ENCODE results near the gene FLT4. TPM values are rescaled to one million over a fixed set of nuclear protein-coding genes. Genes with fewer than 3 reads are reported as not detected.

Gene FLT4
- total RNA-seq, 1 experiment from 2014 or later: 6.3 TPM

DNA sequence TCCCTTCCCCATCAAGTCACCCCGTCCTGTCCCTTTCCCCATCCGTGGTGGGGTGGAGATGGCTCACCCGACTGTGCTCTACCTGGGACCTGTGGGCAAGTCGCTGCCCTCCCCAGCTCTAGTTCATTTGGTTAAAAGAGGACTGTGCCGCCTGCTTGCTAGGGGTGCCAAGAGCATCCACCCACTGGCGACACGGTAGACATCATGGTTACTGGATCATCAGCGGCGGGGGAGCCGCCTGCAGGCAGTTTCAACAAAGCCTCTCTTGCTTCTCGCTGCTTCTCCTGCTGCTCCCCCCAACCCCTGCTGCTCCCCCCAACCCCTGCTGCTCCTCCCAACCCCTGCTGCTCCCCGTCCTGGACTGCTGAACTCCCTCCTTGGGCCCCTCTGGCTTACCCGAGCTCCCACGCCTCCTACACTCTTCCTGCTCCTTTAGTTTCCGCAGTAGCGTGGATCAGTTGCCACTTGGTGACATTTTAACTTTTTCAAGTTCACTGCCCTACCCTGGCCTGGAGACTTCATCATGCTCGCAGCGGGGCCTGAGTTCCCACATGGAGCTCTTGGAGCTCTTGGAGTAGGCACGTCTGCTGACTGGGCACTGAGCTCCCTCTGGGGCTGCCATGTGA lies 36.1 kb downstream of the FLT4 start:
- no peak overlapping the region for H2BK120ac ChIP-seq (ENCODE audit: low read depth, low read length, poor library complexity, severe bottlenecking)
- no peak overlapping the region for H3K4me2 ChIP-seq (ENCODE audit: insufficient read depth, insufficient read length, low read length)
- no peak overlapping the region for H4K8ac ChIP-seq (replicated peaks; ENCODE audit: insufficient read length, low read depth, low read length)
- no peaks in the 10 kb centered on the region for H3K9me3 ChIP-seq (ENCODE audit: control insufficient read depth, low read depth, low read length)
- no peak overlapping the region for H2BK5ac ChIP-seq (ENCODE audit: insufficient read length, low read length)
- H3K4ac ChIP-seq (ENCODE audit: low read depth, low read length): no peak overlapping the region
- H3K23ac ChIP-seq (ENCODE audit: insufficient read length, low read depth, low read length): no peak overlapping the region
- H3K18ac ChIP-seq (ENCODE audit: insufficient read length, low read depth, low read length): no peak overlapping the region
- no peak overlapping the region for H3T11ph ChIP-seq (ENCODE audit: low read length)
- H3K9ac ChIP-seq (ENCODE audit: extremely low read depth, insufficient read length, low read length): no peak overlapping the region
- H4K91ac ChIP-seq (ENCODE audit: insufficient read length, low read depth, low read length): no peak overlapping the region
- no peak overlapping the region for H3K27ac Mint-ChIP-seq
- no peaks in the 10 kb centered on the region for H4K20me1 ChIP-seq (ENCODE audit: control insufficient read depth, insufficient read depth, insufficient read length)
- H3K9me3 Mint-ChIP-seq: no peaks in the 10 kb centered on the region; a peak in 1 of 5 replicates
- peaks cover 4% of the 10 kb centered on the region for H3K27me3 Mint-ChIP-seq (ENCODE audit: low read depth)
- peaks cover 1% of the 10 kb centered on the region; the same call in 1 of the 2 replicates for H3K27me3 ChIP-seq (ENCODE audit: insufficient read depth, low read length)
- H3K79me2 ChIP-seq (ENCODE audit: insufficient read depth, low read length): no peaks in the 10 kb centered on the region
- no peak overlapping the region for H2AK5ac ChIP-seq (ENCODE audit: insufficient read length, low read length)
- H2BK15ac ChIP-seq (ENCODE audit: low read depth, low read length): no peak overlapping the region
- no peaks in the 10 kb centered on the region for H3K4me1 ChIP-seq (ENCODE audit: insufficient read depth, low read length)
- H2AFZ ChIP-seq (ENCODE audit: low read length): no peak overlapping the region
- peaks cover under 1% of the 10 kb centered on the region in 2 experiments; a peak in 3 of 4 replicates for H3K4me1 Mint-ChIP-seq
- no peak for DNase-seq
- no CpG with 5 or more reads among the region's 19 CpGs for WGBS (ENCODE audit: extremely low coverage, insufficient read length, low lambda C conversion rate)
- no peak overlapping the region for H2BK12ac ChIP-seq (ENCODE audit: insufficient read length, low read depth, low read length)
- no peak overlapping the region; the same call in 1 of the 2 replicates for H3K14ac ChIP-seq (ENCODE audit: insufficient read depth, low read length)
- no peak overlapping the region for H2BK20ac ChIP-seq (ENCODE audit: low read depth, low read length, poor library complexity, severe bottlenecking)
- H3K56ac ChIP-seq (ENCODE audit: insufficient read length, low read depth, low read length): no peak overlapping the region
- H3K36me3 Mint-ChIP-seq (ENCODE audit: insufficient read depth in 1 of 3, low read depth in 3 of 3): peaks cover 0 to 5% (median 0%) of the 10 kb centered on the region in 3 experiments; a peak in 3 of 7 replicates
- no peaks in the 10 kb centered on the region for H3K23me2 ChIP-seq (ENCODE audit: insufficient read length, low read depth, low read length, poor library complexity, severe bottlenecking)
- no peak overlapping the region for H3K27ac ChIP-seq (ENCODE audit: insufficient read length, low read depth, low read length)
- TF ChIP-seq, protein P1, sequence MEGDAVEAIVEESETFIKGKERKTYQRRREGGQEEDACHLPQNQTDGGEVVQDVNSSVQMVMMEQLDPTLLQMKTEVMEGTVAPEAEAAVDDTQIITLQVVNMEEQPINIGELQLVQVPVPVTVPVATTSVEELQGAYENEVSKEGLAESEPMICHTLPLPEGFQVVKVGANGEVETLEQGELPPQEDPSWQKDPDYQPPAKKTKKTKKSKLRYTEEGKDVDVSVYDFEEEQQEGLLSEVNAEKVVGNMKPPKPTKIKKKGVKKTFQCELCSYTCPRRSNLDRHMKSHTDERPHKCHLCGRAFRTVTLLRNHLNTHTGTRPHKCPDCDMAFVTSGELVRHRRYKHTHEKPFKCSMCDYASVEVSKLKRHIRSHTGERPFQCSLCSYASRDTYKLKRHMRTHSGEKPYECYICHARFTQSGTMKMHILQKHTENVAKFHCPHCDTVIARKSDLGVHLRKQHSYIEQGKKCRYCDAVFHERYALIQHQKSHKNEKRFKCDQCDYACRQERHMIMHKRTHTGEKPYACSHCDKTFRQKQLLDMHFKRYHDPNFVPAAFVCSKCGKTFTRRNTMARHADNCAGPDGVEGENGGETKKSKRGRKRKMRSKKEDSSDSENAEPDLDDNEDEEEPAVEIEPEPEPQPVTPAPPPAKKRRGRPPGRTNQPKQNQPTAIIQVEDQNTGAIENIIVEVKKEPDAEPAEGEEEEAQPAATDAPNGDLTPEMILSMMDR (conservative IDR thresholded peaks at IDR 0.05): no peak
- no peak overlapping the region for H4K5ac ChIP-seq (ENCODE audit: insufficient read length, low read depth, low read length)
- H3K4me3 Mint-ChIP-seq: no peak overlapping the region
- no peaks in the 10 kb centered on the region for H3K79me1 ChIP-seq (ENCODE audit: insufficient read depth, low read depth, low read length, poor library complexity, severe bottlenecking)

Data from H9 (cell line).